Activated CD4-positive, alpha-beta memory T cell treated with anti-CD3 and anti-CD28 coated beads, Interleukin-2, amount 10 ng/mL, durations not matched to agents 7 days and 5 days (primary cell): ENCODE results near the gene ADAM10. TPM values are rescaled to one million over a fixed set of nuclear protein-coding genes. Genes with fewer than 3 reads are reported as not detected.

Source experiments
- CTCF ChIA-PET: fragments of 350-600 bp; sonication (Branson Sonifier 250); formaldehyde crosslinking; loops from one replicate; lab custom pipeline; 2021; ENCODE audit warnings: antibody characterized with exemption, inconsistent platforms; lab: Charles Lee
- POLR2A ChIA-PET: fragments of 350-600 bp; sonication (Branson Sonifier 250); formaldehyde crosslinking; loops from one replicate; lab custom pipeline; 2021; ENCODE audit warnings: antibody characterized with exemption; lab: Charles Lee
- DNase-seq: peaks from one replicate; pipeline ENCODE4 v3.0.0-alpha.2; 2020
- H3K27ac Mint-ChIP-seq: one replicate; pipeline ENCODE4 v1.8.0; 2021; ENCODE audit warnings: mild to moderate bottlenecking, mixed read lengths
- H3K27me3 Mint-ChIP-seq: one replicate; pipeline ENCODE4 v1.8.0; 2021; ENCODE audit warnings: mixed read lengths
- H3K36me3 Mint-ChIP-seq: one replicate; pipeline ENCODE4 v1.8.0; 2021; ENCODE audit warnings: low read depth, mixed read lengths
- H3K4me1 Mint-ChIP-seq: one replicate; pipeline ENCODE4 v1.8.0; 2021; ENCODE audit warnings: mixed read lengths
- H3K4me3 Mint-ChIP-seq: one replicate; pipeline ENCODE4 v1.8.0; 2021; ENCODE audit warnings: mild to moderate bottlenecking, mixed read lengths
- H3K9me3 Mint-ChIP-seq: one replicate; pipeline ENCODE4 v1.8.0; 2021; ENCODE audit warnings: mixed read lengths
- total RNA-seq, 2 experiments: library from RNA; stranded (reverse); gene quantifications; one replicate each; pipeline ENCODE4 v1.2.3, GENCODE V29; 2021

Gene ADAM10
- total RNA-seq, 2 experiments from 2014 or later: 147 to 150 TPM

- Mint-ChIP-seq H3K4me3 (no peak overlapping the region), H3K4me1 (peaks cover 5% of the 10 kb centered on the region), H3K27ac (no peak overlapping the region), H3K9me3 (no peaks in the 10 kb centered on the region), H3K27me3 (no peaks in the 10 kb centered on the region), H3K36me3 (peaks cover 12% of the 10 kb centered on the region)
- POLR2A ChIA-PET: no interaction called here
- no peak for DNase-seq
- CTCF ChIA-PET: no interaction called here
Observed at GRCh38 chr15:58682234-58682633, 67.3 kb downstream of the ADAM10 start.

DNA sequence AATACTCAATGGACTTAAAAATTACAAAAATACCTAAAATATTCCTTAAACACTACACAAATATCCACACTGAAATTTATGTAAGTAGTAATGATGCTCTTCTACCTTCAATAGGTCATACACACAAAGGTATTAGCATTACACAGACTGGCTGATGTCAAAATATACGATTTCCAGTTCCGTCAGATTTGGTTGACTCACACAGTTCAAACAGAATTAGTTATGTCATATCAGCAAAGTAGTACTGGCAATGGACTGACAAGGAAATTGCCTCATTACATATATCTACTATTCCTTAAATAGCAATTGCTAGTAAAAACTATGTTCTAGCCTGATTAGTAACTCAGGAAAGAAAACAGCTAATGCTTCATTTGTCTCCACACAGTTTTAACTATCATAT, 70.8 kb downstream of the ADAM10 start:
- no peak for DNase-seq
- Mint-ChIP-seq H3K4me1 (peaks cover 5% of the 10 kb centered on the region), H3K36me3 (peaks cover 12% of the 10 kb centered on the region), H3K9me3 (no peaks in the 10 kb centered on the region), H3K27me3 (no peaks in the 10 kb centered on the region), H3K4me3 (no peak overlapping the region), H3K27ac (no peak overlapping the region)
- POLR2A ChIA-PET: interaction anchor here (0.8 kb wide), 1 partner anchor 70 kb away, joined by 3 read pairs; no protein-coding TSS in a partner anchor
- CTCF ChIA-PET: no interaction called here

- Mint-ChIP-seq H3K27me3 (no peaks in the 10 kb centered on the region), H3K4me3 (no peak overlapping the region), H3K9me3 (no peaks in the 10 kb centered on the region), H3K4me1 (peaks cover 5% of the 10 kb centered on the region), H3K27ac (no peak overlapping the region), H3K36me3 (peaks cover 16% of the 10 kb centered on the region)
- POLR2A ChIA-PET: no interaction called here
- DNase-seq: no peak
- CTCF ChIA-PET: interaction anchor here (1.0 to 1.4 kb wide), 2 partner anchors 93 to 408 kb away, joined by 3 to 5 read pairs; partner anchors contain the start of gene MINDY2
Observed at GRCh38 chr15:58677426-58677825, 72.1 kb downstream of the ADAM10 start.

DNA sequence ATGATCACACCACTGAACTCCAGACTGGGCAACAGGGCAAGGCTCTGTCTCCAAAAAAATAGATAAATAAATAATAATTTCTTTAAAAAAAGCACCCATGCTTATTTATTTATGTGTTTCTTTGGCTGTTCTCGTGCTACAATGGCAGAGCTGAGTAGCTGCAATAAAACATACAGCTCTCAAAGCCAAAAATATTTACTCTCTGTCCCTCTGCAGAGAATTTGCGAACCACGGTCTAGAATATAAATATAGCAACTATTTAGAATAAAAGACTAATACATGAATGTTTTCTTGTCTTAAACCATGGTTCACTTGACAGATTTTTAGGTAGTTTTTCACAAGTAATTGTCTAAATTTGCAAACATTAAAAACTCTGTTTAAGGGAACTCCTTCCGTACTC, 72.7 kb downstream of the ADAM10 start:
- CTCF ChIA-PET: interaction anchor here (1.4 kb wide), 1 partner anchor 94 kb away, joined by 5 read pairs; the partner anchor contains the start of gene MINDY2
- Mint-ChIP-seq H3K9me3 (no peaks in the 10 kb centered on the region), H3K4me3 (no peak overlapping the region), H3K27me3 (no peaks in the 10 kb centered on the region), H3K27ac (no peak overlapping the region), H3K4me1 (peaks cover 5% of the 10 kb centered on the region), H3K36me3 (peaks cover 16% of the 10 kb centered on the region)
- POLR2A ChIA-PET: no interaction called here
- no peak for DNase-seq

DNA sequence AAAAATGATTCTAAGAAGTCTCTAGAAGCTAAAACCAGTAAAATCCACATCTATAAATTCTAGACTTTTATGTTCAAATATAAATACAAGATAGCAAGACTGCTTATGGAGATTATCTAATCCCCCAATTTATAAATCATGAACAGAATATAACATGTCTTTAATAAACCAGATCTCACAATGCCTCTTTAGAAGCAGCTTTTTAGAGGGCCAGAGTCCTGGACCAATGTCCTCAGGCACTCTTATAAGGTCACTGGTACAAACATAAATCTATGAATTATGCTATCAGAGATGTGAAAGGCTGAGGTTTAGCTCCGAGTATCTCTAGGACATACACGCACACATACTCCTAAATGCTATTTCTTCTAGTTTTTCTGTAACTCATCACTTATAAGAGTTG, 78.3 kb downstream of the ADAM10 start:
- H3K9me3 Mint-ChIP-seq: no peaks in the 10 kb centered on the region
- no peaks in the 10 kb centered on the region for H3K27me3 Mint-ChIP-seq
- H3K4me3 Mint-ChIP-seq: no peak overlapping the region
- no peak overlapping the region for H3K27ac Mint-ChIP-seq
- H3K4me1 Mint-ChIP-seq: peaks cover 3% of the 10 kb centered on the region
- ChIA-PET POLR2A (no interaction called here), CTCF (no interaction called here)
- H3K36me3 Mint-ChIP-seq: peaks cover 11% of the 10 kb centered on the region
- no peak for DNase-seq

GRCh38 chr15:58669108-58669507, 80.4 kb downstream of the ADAM10 start:
- H3K27ac Mint-ChIP-seq: no peak overlapping the region
- H3K4me3 Mint-ChIP-seq: no peak overlapping the region
- peaks cover 26% of the 10 kb centered on the region for H3K36me3 Mint-ChIP-seq
- DNase-seq: no peak
- H3K27me3 Mint-ChIP-seq: no peaks in the 10 kb centered on the region
- ChIA-PET POLR2A (no interaction called here), CTCF (no interaction called here)
- H3K4me1 Mint-ChIP-seq: peaks cover 3% of the 10 kb centered on the region
- H3K9me3 Mint-ChIP-seq: no peaks in the 10 kb centered on the region

- Mint-ChIP-seq H3K9me3 (no peaks in the 10 kb centered on the region), H3K27me3 (no peaks in the 10 kb centered on the region), H3K36me3 (peaks cover 39% of the 10 kb centered on the region), H3K4me3 (no peak overlapping the region), H3K27ac (no peak overlapping the region), H3K4me1 (peaks cover 3% of the 10 kb centered on the region)
- ChIA-PET CTCF (no interaction called here), POLR2A (no interaction called here)
- DNase-seq: no peak
Observed at GRCh38 chr15:58666957-58667356, 82.5 kb downstream of the ADAM10 start.

DNA sequence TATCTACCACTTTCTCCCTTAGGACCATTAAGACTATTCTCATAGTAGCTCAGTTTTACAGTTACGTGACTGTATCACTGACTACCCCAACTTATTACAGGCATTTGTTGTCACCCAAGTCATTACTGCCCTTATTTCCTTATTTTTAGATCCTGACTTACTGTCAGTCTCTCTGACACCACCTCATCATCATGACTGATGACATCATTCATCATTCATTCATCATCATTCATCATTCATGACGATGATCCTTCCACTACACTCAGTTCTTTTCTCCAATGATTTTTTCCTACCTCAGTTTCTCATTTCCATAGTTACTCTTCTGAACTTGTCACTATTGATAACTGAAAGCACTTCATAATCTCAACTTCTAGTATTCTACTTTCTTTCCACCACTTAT, 83.8 kb downstream of the ADAM10 start:
- no peak for DNase-seq
- CTCF ChIA-PET: no interaction called here
- Mint-ChIP-seq H3K27ac (no peak overlapping the region), H3K9me3 (peaks cover 2% of the 10 kb centered on the region), H3K4me3 (no peak overlapping the region), H3K27me3 (no peaks in the 10 kb centered on the region), H3K4me1 (peaks cover 3% of the 10 kb centered on the region), H3K36me3 (peaks cover 51% of the 10 kb centered on the region)
- POLR2A ChIA-PET: no interaction called here

DNA sequence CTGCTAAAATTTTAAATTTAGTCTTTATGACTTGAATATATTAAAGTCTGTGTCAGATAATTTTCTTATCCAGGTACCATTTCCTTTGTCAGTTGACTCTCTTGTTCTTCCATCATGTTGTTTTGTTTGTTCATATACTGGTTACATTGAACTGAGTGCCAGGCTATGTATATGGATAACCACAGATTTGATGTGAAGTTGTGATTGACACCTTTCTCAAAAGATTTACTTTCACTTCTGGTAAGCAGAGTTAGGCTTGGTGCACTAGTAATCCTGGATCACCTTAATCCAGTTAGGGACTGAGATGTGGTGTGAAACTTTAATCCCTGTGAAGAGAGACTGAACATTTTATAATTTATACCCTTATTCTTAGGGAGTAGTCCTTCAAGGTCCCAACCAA, 99.4 kb downstream of the ADAM10 start:
- H3K27me3 Mint-ChIP-seq: no peaks in the 10 kb centered on the region
- no peak for DNase-seq
- H3K4me3 Mint-ChIP-seq: no peak overlapping the region
- no peaks in the 10 kb centered on the region for H3K9me3 Mint-ChIP-seq
- peaks cover 5% of the 10 kb centered on the region for H3K4me1 Mint-ChIP-seq
- ChIA-PET POLR2A (no interaction called here), CTCF (no interaction called here)
- peaks cover 21% of the 10 kb centered on the region for H3K36me3 Mint-ChIP-seq
- H3K27ac Mint-ChIP-seq: no peak overlapping the region

DNA sequence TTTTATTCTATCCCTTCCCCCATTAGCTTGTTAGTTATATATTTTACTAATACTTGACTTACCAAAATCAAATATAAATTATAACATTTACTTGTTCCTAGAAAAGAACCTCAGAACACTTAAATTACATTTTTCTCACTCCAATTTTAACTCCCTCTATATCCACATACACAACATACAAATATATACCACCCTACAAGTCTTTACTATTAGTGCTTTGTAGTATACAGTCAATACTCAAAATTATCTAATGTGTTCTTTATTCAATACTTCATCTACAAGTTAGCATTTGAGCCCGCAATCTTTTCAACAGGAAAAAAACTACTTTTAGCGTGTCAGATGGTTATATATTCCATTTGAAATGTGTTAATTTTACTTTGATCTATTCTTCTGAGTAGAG, 100.3 kb downstream of the ADAM10 start:
- no peaks in the 10 kb centered on the region for H3K27me3 Mint-ChIP-seq
- ChIA-PET CTCF (interaction anchor here (1.3 kb wide), 1 partner anchor 11 kb away, joined by 3 read pairs; no protein-coding TSS in a partner anchor), POLR2A (no interaction called here)
- no peak overlapping the region for H3K27ac Mint-ChIP-seq
- no peaks in the 10 kb centered on the region for H3K9me3 Mint-ChIP-seq
- no peak overlapping the region for H3K4me3 Mint-ChIP-seq
- H3K4me1 Mint-ChIP-seq: peaks cover 5% of the 10 kb centered on the region
- peaks cover 19% of the 10 kb centered on the region for H3K36me3 Mint-ChIP-seq
- DNase-seq: no peak

GRCh38 chr15:58643996-58644395, 105.5 kb downstream of the ADAM10 start:
- no peak for DNase-seq

GRCh38 chr15:58641660-58642059, 107.8 kb downstream of the ADAM10 start:
- Mint-ChIP-seq H3K9me3 (no peaks in the 10 kb centered on the region), H3K27ac (no peak overlapping the region), H3K27me3 (no peaks in the 10 kb centered on the region), H3K36me3 (peaks cover 53% of the 10 kb centered on the region), H3K4me3 (no peak overlapping the region), H3K4me1 (no peaks in the 10 kb centered on the region)
- ChIA-PET CTCF (no interaction called here), POLR2A (no interaction called here)
- no peak for DNase-seq

More at GRCh38 chr15:58643996-58644395, 105.5 kb downstream of the ADAM10 start:
- H3K27ac Mint-ChIP-seq: no peak overlapping the region
- no peaks in the 10 kb centered on the region for H3K9me3 Mint-ChIP-seq
- H3K4me3 Mint-ChIP-seq: no peak overlapping the region
- H3K36me3 Mint-ChIP-seq: peaks cover 41% of the 10 kb centered on the region
- no peaks in the 10 kb centered on the region for H3K4me1 Mint-ChIP-seq
- ChIA-PET CTCF (no interaction called here), POLR2A (interaction anchor here (1.1 kb wide), 1 partner anchor 16 kb away, joined by 3 read pairs; no protein-coding TSS in a partner anchor)
- H3K27me3 Mint-ChIP-seq: no peaks in the 10 kb centered on the region

DNA sequence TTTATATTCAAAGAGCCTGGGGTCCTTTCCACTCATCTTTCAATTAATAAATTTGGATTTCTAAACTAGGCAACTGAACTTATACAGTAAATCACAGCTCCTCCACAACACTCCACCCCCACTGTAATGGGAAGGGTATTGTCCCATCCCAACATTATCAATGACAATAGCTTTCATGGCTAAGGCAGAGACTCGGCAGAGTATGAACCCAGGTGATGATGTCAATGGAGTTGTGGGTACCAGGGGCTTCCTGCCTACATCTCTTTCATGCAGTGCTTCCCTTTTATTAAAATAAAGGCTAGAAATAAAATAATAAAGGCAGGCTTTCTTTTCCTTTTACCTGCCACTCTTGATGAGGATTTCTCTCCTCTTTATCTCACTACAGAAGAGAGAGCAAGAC, 109.5 kb downstream of the ADAM10 start:
- CTCF ChIA-PET: interaction anchor here (1.3 kb wide), 1 partner anchor 412 kb away, joined by 4 read pairs; no protein-coding TSS in a partner anchor
- no peak for DNase-seq
- no peaks in the 10 kb centered on the region for H3K9me3 Mint-ChIP-seq
- POLR2A ChIA-PET: interaction anchor here (1.2 kb wide), 1 partner anchor 15 kb away, joined by 3 read pairs; no protein-coding TSS in a partner anchor
- no peaks in the 10 kb centered on the region for H3K4me1 Mint-ChIP-seq
- H3K27me3 Mint-ChIP-seq: no peaks in the 10 kb centered on the region
- no peak overlapping the region for H3K4me3 Mint-ChIP-seq
- H3K27ac Mint-ChIP-seq: no peak overlapping the region
- H3K36me3 Mint-ChIP-seq: peaks cover 53% of the 10 kb centered on the region
